HFF-Myc (cell line): ENCODE results near the gene FGF19.

Experiments
- DNase-seq: peaks from one replicate; pipeline ENCODE4 v3.0.0-alpha.2; 2011; ENCODE audit warnings: low read depth; ENCODE audit errors: extremely low read depth
- H3K4me3 ChIP-seq: replicated peaks from 2 replicates; pipeline ENCODE4 v1.5.1; 2011; ENCODE audit warnings: low read depth, mild to moderate bottlenecking, control low read depth, low read length
- CTCF ChIP-seq: IDR thresholded peaks from 2 replicates; pipeline ENCODE4 v1.5.1; 2012; ENCODE audit warnings: mild to moderate bottlenecking, low read depth, low read length, control low read depth; ENCODE audit errors: missing control alignments

The FGF19 gene

GRCh38 chr11:69652999-69653398, 50.8 kb downstream of the FGF19 start:
- no peak overlapping the region for H3K4me3 ChIP-seq
- no peak for TF ChIP-seq CTCF
- DNase-seq, result no peak

- no peak for DNase-seq
- no peak for TF ChIP-seq CTCF
- H3K4me3 ChIP-seq, result no peak overlapping the region
Measured at GRCh38 chr11:69651834-69652620, 51.8 kb downstream of the FGF19 start.

GRCh38 chr11:69650832-69651344, 52.9 kb downstream of the FGF19 start:
- TF ChIP-seq CTCF, result no peak
- H3K4me3 ChIP-seq, result no peak overlapping the region

GRCh38 chr11:69650081-69650831, 53.6 kb downstream of the FGF19 start:
- DNase-seq, result peak; percentile 59

More at GRCh38 chr11:69650832-69651344, 52.9 kb downstream of the FGF19 start:
- no peak for DNase-seq

GRCh38 chr11:69649576-69649900, 54.3 kb downstream of the FGF19 start:
- no peak for DNase-seq
- TF ChIP-seq CTCF, result no peak
- no peak overlapping the region for H3K4me3 ChIP-seq

More at GRCh38 chr11:69650081-69650831, 53.6 kb downstream of the FGF19 start:
- TF ChIP-seq CTCF, result no peak
- H3K4me3 ChIP-seq, result no peak overlapping the region

- H3K4me3 ChIP-seq, result no peak overlapping the region
- no peak for DNase-seq
- no peak for TF ChIP-seq CTCF
Measured at GRCh38 chr11:69648679-69649575, 54.9 kb downstream of the FGF19 start.
